OCI-LY1 (cell line): ENCODE measurements around the gene MTHFD1L.

ENCODE experiments used
- CTCF ChIP-seq: fragments of 200-600 bp; sonication (generic), shearing (Covaris generic); IDR thresholded peaks from 2 replicates; pipeline ENCODE4 v1.5.1; 2017; ENCODE audit warnings: mild to moderate bottlenecking, antibody characterized with exemption, low read length, moderate library complexity, mixed read lengths
- EZH2 ChIP-seq: fragments of 200-600 bp; sonication (generic), shearing (Covaris generic); IDR thresholded peaks from 2 replicates; pipeline ENCODE4 v1.8.0; 2017; ENCODE audit warnings: borderline replicate concordance, mixed run types, mild to moderate bottlenecking, antibody characterized with exemption, low read length, moderate library complexity, mixed read lengths

- TF ChIP-seq CTCF (no peak), EZH2 (no peak)
Observed at GRCh38 chr6:151143337-151143736, 277.8 kb downstream of the MTHFD1L start.
